ENCODE measurements around the gene NEURL2.

Gene NEURL2

GRCh38 chr20:45908084-45908483, 17.1 kb upstream of the NEURL2 start:
- Histone ChIP-seq H3K27ac (ENCODE audit: poor library complexity, severe bottlenecking) (no peak overlapping the region), H3K27me3 (ENCODE audit: insufficient read depth, poor library complexity, severe bottlenecking) (no peaks in the 10 kb centered on the region), H3K36me3 (ENCODE audit: low read depth) (no peaks in the 10 kb centered on the region), H3K9me3 (ENCODE audit: severe bottlenecking) (no peaks in the 10 kb centered on the region), H3K4me1 (ENCODE audit: insufficient read depth, poor library complexity, severe bottlenecking) (peaks cover 25% of the 10 kb centered on the region), H3K4me3 (ENCODE audit: severe bottlenecking) (no peak overlapping the region)
- DNase-seq (ENCODE audit: low spot score) = no peak
- TF ChIP-seq CTCF (IDR thresholded peaks at IDR 0.05; ENCODE audit: poor library complexity, severe bottlenecking) = no peak
- ATAC-seq (ENCODE audit: low read depth) = no peak

GRCh38 chr20:45907219-45907948, 16.4 kb upstream of the NEURL2 start:
- no peak for TF ChIP-seq CTCF (IDR thresholded peaks at IDR 0.05; ENCODE audit: poor library complexity, severe bottlenecking)
- Histone ChIP-seq H3K4me3 (ENCODE audit: severe bottlenecking) (no peak overlapping the region), H3K27me3 (ENCODE audit: insufficient read depth, poor library complexity, severe bottlenecking) (no peaks in the 10 kb centered on the region), H3K9me3 (ENCODE audit: severe bottlenecking) (no peaks in the 10 kb centered on the region), H3K27ac (ENCODE audit: poor library complexity, severe bottlenecking) (no peak overlapping the region), H3K4me1 (ENCODE audit: insufficient read depth, poor library complexity, severe bottlenecking) (peaks cover 24% of the 10 kb centered on the region), H3K36me3 (ENCODE audit: low read depth) (no peaks in the 10 kb centered on the region)
- ATAC-seq (ENCODE audit: low read depth) (no peak), DNase-seq (ENCODE audit: low spot score) (no peak)

GRCh38 chr20:45905505-45906079, 14.6 kb upstream of the NEURL2 start:
- H3K27ac ChIP-seq (ENCODE audit: poor library complexity, severe bottlenecking) = peak overlapping the region; percentile 8
- ATAC-seq (ENCODE audit: low read depth) = peak; percentile 94
- no peaks in the 10 kb centered on the region for H3K36me3 ChIP-seq (ENCODE audit: low read depth)

GRCh38 chr20:45904583-45905504, 13.8 kb upstream of the NEURL2 start:
- Histone ChIP-seq H3K4me3 (ENCODE audit: severe bottlenecking) (no peak overlapping the region), H3K27ac (ENCODE audit: poor library complexity, severe bottlenecking) (no peak overlapping the region), H3K27me3 (ENCODE audit: insufficient read depth, poor library complexity, severe bottlenecking) (no peaks in the 10 kb centered on the region), H3K36me3 (ENCODE audit: low read depth) (no peaks in the 10 kb centered on the region), H3K4me1 (ENCODE audit: insufficient read depth, poor library complexity, severe bottlenecking) (peaks cover 10% of the 10 kb centered on the region), H3K9me3 (ENCODE audit: severe bottlenecking) (no peaks in the 10 kb centered on the region)
- no peak for TF ChIP-seq CTCF (IDR thresholded peaks at IDR 0.05; ENCODE audit: poor library complexity, severe bottlenecking)
- DNase-seq (ENCODE audit: low spot score) = no peak
- ATAC-seq (ENCODE audit: low read depth) = peak; percentile 1; the same call in 2 of the 3 replicates

More at GRCh38 chr20:45905505-45906079, 14.6 kb upstream of the NEURL2 start:
- H3K4me1 ChIP-seq (ENCODE audit: insufficient read depth, poor library complexity, severe bottlenecking) = peaks cover 10% of the 10 kb centered on the region
- no peaks in the 10 kb centered on the region for H3K9me3 ChIP-seq (ENCODE audit: severe bottlenecking)
- TF ChIP-seq CTCF (IDR thresholded peaks at IDR 0.05; ENCODE audit: poor library complexity, severe bottlenecking) = no peak
- no peaks in the 10 kb centered on the region for H3K27me3 ChIP-seq (ENCODE audit: insufficient read depth, poor library complexity, severe bottlenecking)
- peak; percentile 93 for DNase-seq (ENCODE audit: low spot score)
- H3K4me3 ChIP-seq (ENCODE audit: severe bottlenecking) = no peak overlapping the region

Measured in RWPE2 (cell line).